Dedifferentiated amniotic fluid mesenchymal stem cell (primary cell): ENCODE data around the gene RHEB.

ENCODE experiments used
- DNase-seq: peaks from one replicate; pipeline ENCODE4 v3.0.0-alpha.2; 2016; ENCODE audit errors: extremely low spot score

The RHEB gene

DNA sequence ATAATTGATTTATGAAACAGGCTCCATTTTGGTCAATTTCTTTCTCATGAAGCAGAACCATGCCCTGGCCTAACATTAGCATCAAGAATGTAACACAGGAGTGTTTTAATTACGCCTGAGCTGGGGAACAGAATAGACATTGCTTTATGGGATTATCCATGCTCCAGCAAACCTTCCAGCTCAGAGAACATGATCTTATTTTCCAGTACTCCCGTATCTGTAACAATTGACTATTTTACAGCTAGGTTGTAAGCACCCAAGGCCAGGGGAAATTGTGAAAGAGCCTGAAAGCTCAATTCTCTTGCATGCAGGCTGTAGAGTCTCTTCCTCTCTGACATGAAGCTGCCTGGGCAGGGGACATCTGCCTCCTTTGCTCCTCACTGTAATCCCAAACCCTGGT lies 49.0 kb downstream of the RHEB start:
- DNase-seq = no peak

- no peak for DNase-seq
These were observed 50.4 kb downstream of the RHEB start for GRCh38 chr7:151469281-151469680.

- DNase-seq = no peak
These were observed 51.3 kb downstream of the RHEB start for GRCh38 chr7:151468217-151469018.

DNA sequence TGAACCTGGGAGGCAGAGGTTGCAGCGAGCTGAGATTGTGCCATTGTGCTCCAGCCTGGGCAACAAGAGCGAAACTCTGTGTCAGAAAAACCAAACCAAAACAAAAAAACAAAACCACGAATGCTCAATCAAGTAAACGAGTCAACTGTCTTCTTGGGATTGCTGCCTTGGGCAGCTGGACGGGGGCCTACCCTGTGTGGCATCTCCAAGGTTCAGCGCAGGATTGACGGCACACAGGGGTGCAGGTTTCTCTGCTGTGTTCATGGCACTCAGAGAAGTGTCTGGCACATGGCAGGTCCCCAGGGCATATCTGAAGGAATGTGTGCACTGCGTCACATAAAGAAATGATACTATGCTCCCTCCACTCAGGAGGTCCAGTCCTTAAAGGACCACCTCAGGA lies 54.5 kb downstream of the RHEB start:
- no peak for DNase-seq

GRCh38 chr7:151462306-151462779 lies 57.4 kb downstream of the RHEB start:
- DNase-seq = no peak

- no peak for DNase-seq
These were observed 57.8 kb downstream of the RHEB start for GRCh38 chr7:151461942-151462230.

DNA sequence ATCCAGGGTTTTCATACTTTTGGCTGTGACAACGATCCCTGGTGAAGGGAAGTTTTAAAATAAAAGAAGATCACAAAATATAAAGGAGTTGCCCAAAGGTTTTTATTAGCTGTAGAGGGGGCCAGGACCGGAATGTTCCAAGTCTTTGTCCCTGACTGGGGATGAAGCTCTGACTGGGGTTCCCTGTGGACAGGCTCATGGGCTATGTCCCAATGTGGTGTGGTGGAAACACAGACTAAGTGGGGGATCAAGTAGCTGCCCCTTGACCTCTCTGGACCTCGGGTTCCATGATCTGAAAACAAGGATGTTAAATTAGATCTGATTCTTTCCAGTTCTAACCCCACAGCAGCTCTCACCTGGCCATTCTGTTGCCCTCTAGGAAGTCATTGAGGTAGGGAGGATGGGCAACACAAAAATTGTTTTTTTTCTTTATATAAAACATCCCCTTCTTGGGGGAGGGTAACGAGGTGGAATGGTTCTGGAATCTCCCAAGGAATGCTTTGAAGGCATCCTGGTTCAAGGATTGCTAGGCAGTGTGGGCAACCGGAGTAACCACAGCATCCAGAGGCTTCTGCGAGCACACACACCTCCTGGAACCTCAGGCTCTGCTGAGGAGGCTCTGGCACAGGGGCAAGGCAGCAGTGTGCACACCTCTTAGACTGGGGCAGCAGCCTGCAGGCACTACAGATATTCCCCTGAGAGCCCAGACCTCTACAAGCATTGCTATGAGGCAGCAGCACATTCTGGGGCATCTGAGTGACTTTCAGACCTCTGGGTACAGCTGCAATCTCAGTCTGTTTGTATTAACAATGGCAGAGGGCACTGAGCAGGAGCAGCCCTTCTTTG lies 58.4 kb downstream of the RHEB start:
- no peak for DNase-seq

DNA sequence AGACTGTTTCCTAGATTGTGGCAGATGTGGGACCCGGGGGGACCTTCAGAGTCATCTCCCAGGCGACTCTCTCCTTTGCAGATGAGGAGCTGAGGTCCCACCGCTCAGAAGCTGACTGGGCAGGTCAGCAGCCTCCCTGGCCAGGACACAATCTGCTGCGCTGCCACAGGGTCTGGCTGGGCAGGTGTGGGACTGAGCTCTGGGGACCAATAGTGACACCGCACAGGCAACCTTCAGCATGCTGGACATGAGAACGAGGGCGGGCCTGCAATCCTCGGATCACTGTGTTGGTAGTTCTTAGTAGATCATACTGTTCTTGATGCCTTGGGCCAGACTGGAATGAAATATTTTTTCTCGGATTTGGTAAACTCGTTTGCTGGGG lies 59.2 kb downstream of the RHEB start:
- DNase-seq = no peak

- peak; percentile 85 for DNase-seq
These were observed 59.8 kb downstream of the RHEB start for GRCh38 chr7:151459726-151460473.

DNA sequence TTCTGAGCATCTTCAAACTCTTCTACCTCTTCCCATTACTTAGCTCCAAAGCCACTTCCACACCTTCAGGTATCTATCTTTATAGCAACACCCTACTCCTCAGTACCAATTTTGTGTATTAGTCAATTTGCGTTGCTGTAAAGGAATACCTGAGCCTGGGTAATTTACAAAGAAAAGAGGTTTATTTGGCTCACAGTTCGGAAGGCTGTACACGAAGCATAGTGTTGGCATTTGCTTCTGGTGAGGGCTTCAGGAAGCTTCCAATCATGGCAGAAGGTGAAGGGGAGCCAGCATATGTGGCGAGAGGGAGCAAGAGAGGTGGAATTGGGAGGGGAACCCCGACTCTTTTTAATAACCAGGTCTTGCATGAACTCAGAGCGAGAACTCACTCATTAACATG lies 62.2 kb downstream of the RHEB start:
- no peak for DNase-seq

GRCh38 chr7:151456782-151457181 lies 62.9 kb downstream of the RHEB start:
- DNase-seq = no peak

- no peak for DNase-seq
These were observed 63.4 kb downstream of the RHEB start for GRCh38 chr7:151456276-151456675.

- DNase-seq = no peak
These were observed 64.0 kb downstream of the RHEB start for GRCh38 chr7:151455690-151456089.

DNA sequence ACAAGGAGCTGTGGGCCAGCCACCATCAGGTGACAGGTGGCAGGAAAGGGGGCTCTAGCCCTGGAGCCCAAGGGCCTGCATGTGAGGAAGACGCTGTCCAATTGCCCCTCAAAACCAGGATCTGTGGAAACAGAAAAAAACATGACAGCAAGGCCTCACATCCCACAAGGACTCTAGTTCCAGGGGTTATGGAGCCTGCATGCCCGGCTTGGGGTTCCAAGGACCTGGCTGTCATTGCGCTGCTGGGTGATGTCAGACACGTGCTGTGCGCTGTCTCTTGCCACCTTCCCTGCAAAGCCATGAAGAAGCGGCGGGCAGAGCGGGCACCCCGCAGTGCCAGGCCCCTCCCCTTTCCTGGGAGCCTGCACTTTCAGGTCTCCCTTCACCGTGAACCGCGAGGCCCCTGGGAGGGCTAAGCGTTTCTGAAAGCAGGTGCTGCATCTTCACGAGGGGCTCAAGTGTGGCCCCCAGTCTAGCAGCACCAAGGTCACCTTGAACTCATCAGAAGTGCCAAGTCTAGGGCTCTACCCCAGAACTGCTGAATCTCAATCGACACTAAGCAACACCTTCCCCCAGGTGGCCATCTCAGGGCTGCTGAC lies 64.7 kb downstream of the RHEB start:
- no peak for DNase-seq

DNA sequence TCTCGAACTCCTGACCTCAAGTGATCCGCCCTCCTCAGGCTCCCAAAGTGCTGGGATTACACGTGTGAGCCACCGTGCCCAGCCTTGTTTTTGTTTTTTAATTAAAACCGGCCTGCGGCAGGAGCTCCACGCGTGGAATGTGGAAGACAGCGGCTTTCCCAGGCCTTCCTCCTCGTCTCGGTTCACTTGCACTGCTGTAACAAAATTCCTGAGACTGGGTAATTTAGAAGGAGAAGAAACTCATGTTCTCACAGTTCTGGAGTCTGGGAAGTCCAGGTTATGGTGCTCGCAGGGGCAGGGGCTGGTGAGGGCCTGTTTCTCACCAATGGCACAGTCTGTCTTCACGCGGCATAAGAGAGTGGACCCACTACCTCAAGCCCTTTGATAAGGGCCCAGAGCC lies 65.4 kb downstream of the RHEB start:
- peak; percentile 22 for DNase-seq

GRCh38 chr7:151453326-151453791 lies 66.3 kb downstream of the RHEB start:
- DNase-seq = no peak

- no peak for DNase-seq
These were observed 66.9 kb downstream of the RHEB start for GRCh38 chr7:151452680-151453325.

DNA sequence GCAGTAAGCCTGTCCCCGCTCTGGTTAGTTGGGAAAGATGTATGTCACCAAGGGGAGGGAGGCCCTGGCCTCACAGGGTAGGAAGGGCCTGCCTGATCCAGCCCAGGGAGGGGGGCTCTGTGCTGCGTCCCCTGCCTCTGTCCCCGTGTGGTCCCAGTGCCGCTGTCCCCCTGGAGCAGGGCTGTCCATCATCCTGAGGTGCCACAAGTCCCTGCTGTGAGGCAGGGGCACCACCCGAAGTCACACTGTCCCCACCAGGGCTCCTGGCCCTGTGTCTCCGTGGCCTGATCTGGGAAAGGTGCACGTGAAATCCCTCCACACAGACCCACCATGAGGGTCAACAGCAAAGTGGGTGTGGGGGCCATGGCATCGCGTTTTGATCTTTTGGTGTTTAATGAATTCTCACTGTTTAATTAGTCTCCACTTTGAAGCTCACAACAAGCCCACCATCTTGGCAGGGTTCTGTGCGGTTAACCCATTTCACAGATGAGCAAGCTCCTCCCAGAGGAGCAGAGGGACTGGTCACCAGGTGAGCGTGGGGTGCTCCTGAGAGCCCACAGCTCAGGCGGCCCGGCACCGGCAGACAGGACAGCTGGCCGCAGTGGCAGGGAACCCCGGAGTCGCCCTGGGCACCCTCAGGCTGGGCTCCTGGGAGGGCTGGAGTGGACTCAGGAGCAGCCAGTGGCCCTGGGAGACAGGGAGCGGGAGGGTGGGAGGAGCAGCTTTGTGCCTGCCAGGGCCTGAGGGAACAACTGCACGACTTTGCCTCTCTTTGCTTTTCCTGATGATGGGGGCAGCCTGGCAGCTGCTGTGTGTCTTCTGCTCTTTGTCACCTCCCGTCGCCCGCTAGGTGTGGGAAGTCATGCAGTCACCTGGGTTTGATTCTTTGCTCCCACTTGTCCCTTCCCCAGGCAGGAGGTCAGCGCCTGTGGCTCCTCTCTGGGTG lies 67.8 kb downstream of the RHEB start:
- DNase-seq = no peak

- no peak for DNase-seq
These were observed 68.5 kb downstream of the RHEB start for GRCh38 chr7:151451156-151451555.

DNA sequence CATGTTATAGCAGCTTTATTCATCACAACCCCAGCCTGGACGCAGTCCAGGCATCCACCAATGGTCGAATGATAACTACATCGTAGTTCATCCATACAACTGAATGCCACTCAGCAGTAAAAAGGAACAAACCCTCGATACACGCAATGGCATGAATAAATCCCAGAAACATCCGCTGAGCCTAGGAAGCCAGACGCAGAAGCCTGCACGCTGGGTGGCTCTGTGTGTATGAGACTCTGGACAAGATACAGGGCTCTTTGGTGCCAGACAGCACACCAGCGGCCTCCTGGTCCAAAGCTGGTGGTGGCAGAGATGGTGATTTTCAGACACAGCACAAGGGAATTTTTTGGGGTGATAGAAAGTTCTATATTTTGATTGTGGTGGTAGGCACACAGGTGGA lies 69.7 kb downstream of the RHEB start:
- DNase-seq = no peak
